K562 (cell line): ENCODE data around the gene PSMD1. TPM values are rescaled to one million over a fixed set of nuclear protein-coding genes. Genes with fewer than 3 reads are reported as not detected.

ENCODE experiments used
- CCAR2 ChIP-seq: fragments of 200-400 bp; formaldehyde crosslinking; IDR thresholded peaks from 2 replicates; pipeline ENCODE4 v1.6.1; 2017; ENCODE audit warnings: mild to moderate bottlenecking, low read depth, low read length
- CHD2 ChIP-seq: IDR thresholded peaks from 2 replicates; pipeline ENCODE4 v1.6.1; 2011; ENCODE audit warnings: low read depth, low read length
- ESRRA ChIP-seq: fragments of 450-650 bp; IDR thresholded peaks from 2 replicates; pipeline ENCODE4 v1.6.1; 2014; ENCODE audit warnings: low read depth, mild to moderate bottlenecking, moderate library complexity, borderline replicate concordance
- MIER1 ChIP-seq: fragments of 450-650 bp; IDR thresholded peaks from 2 replicates; pipeline ENCODE4 v1.6.1; 2016; ENCODE audit warnings: antibody characterized with exemption, mild to moderate bottlenecking, low read depth
- PHF20 ChIP-seq: fragments of 450-650 bp; IDR thresholded peaks from 2 replicates; pipeline ENCODE4 v1.6.1; 2018; ENCODE audit not compliant: partially characterized antibody
- SRF ChIP-seq, 2 experiments: fragments of 250-450, 450-650 bp in 1 of 2; sonication (Bioruptor Pico) in 1 of 2; sonication (generic) in 1 of 2; formaldehyde crosslinking; IDR thresholded peaks; 2 replicates each; pipeline versions ENCODE4 v1.5.0 to v1.5.1; 2020 to 2022; ENCODE audit warnings: mild to moderate bottlenecking in 1 of 2, missing genetic modification reagents in 1 of 2
- ZBTB7A ChIP-seq: IDR thresholded peaks from 2 replicates; pipeline ENCODE4 v1.6.1; 2011; ENCODE audit warnings: low read depth, mild to moderate bottlenecking, low read length, moderate library complexity, borderline replicate concordance; ENCODE audit not compliant: control insufficient read depth
- ZNF12 ChIP-seq: sonication (generic); formaldehyde crosslinking; IDR thresholded peaks from 2 replicates; pipeline ENCODE4 v1.4.0; 2020; ENCODE audit warnings: mild to moderate bottlenecking, missing genetic modification reagents
- ZSCAN32 ChIP-seq: fragments of 450-650 bp; formaldehyde crosslinking; IDR thresholded peaks from 2 replicates; pipeline ENCODE4 v1.4.0; 2020; ENCODE audit warnings: mild to moderate bottlenecking, moderate library complexity
- polyA plus RNA-seq, 8 experiments: library from polyadenylated mRNA; depleted of rRNA in 4 of 8; stranded (reverse) in 5 of 8; unstranded in 3 of 8; fragments of >200 nt; fragmentation: Nextera tagmentation in 2 of 8; fragmentation: Illumina TruSeq in 1 of 8; extraction: Ambion mirVana in 2 of 8; extraction: Trizol in 1 of 8; gene quantifications; 2 replicates each; pipeline versions ENCODE4 v1.2.1 to v1.2.3, GENCODE V29; 2011 to 2014; ENCODE audit warnings: inconsistent platforms in 1 of 8, missing spikeins in 1 of 8
- total RNA-seq, 7 experiments: library from RNA; depleted of rRNA in 6 of 7; stranded (reverse); fragments of >200 nt in 6 of 7; fragmentation: Illumina TruSeq in 2 of 7; extraction: Trizol in 2 of 7; gene quantifications; 2 replicates each; pipeline versions ENCODE4 v1.2.1 to v1.2.3, GENCODE V29; 2011 to 2021; ENCODE audit warnings: low replicate concordance in 1 of 7
- TF ChIP-seq, protein P1 (sequence below), 2 experiments: IDR thresholded peaks; 2 replicates each; pipeline ENCODE4 v1.6.1; 2012; ENCODE audit warnings: improper control_type of control experiment in 2 of 2, low read depth in 2 of 2, low read length in 2 of 2, borderline replicate concordance in 1 of 2
- TF ChIP-seq, protein P2 (sequence below): IDR thresholded peaks from 3 replicates; pipeline ENCODE4 v1.6.1; 2011; ENCODE audit warnings: borderline replicate concordance, mild to moderate bottlenecking; ENCODE audit not compliant: insufficient read length, insufficient read depth
- TF ChIP-seq, protein P3 (sequence below): sonication (generic); formaldehyde crosslinking; IDR thresholded peaks from 2 replicates; pipeline ENCODE4 v1.9.0; 2022; ENCODE audit warnings: mild to moderate bottlenecking, missing genetic modification reagents
- TF ChIP-seq, protein P4 (sequence below): fragments of 450-650 bp; IDR thresholded peaks from 2 replicates; pipeline ENCODE4 v1.6.1; 2018; ENCODE audit warnings: mild to moderate bottlenecking, low read depth; ENCODE audit not compliant: partially characterized antibody
- TF ChIP-seq, protein P5 (sequence below): fragments of 450-650 bp; IDR thresholded peaks from 2 replicates; pipeline ENCODE4 v1.6.1; 2016; ENCODE audit warnings: low read depth, mild to moderate bottlenecking, moderate library complexity
- TF ChIP-seq, protein P6 (sequence below), 2 experiments: fragments of 450-650 bp; conservative IDR thresholded peaks; 2 replicates each; pipeline ENCODE4 v1.6.1; 2017; ENCODE audit warnings: mild to moderate bottlenecking in 2 of 2, moderate library complexity in 2 of 2
- TF ChIP-seq, protein P7 (sequence below): fragments of 250-450 bp; sonication (Bioruptor Pico); IDR thresholded peaks from 2 replicates; pipeline ENCODE4 v1.5.0; 2021

PSMD1 gene
- total and polyA plus RNA-seq, 9 of the 15 experiments (the other 6 are each of a cell fraction or from before 2014, with no cell fraction given) = 100 to 257 (median 147) TPM

DNA sequence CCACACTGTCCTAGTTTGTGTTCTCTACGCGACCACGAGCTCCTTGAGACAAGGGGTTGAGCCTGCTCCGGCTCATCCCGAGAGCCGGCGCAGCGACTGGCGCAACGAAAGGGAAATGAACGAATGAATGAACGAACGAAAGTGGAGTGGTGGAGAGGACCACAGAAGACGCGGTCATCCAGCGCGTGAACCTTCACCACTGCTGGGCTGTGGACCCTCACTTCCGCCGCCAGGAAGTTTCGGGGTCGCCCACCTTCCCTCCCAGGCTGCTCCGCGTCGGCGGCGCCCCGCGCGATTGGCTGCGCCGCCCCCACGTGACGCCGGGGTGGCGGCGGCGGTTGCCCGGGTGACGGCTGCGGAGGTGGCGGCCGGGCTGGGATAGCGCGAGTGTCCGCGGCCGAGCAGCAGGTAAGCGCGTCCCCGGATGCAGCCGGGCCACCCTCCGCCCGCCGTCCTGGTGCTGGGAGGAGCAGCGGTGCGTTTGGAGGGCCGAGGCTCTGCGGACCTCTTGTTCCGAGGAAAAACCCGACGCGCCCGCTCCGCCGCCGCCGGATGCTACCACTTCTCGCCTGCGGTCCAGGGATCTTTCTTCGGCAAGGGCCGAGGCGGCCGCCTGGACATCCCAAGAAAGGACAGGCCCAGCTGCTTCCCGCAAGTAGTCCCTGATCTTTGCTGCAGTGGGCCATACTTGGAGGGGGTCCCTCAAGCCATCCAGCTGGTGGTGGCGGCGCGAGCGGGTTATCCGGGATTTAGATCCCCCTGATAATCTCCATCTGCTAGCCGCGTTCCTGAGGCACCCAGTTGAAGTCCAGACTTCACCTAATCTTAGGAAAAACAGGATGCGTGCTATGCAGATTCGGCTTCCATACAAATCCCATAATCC is 141.9 kb downstream of the PSMD1 start, which contains the start of gene ARMC9 (continued):
- TF ChIP-seq, protein P1, sequence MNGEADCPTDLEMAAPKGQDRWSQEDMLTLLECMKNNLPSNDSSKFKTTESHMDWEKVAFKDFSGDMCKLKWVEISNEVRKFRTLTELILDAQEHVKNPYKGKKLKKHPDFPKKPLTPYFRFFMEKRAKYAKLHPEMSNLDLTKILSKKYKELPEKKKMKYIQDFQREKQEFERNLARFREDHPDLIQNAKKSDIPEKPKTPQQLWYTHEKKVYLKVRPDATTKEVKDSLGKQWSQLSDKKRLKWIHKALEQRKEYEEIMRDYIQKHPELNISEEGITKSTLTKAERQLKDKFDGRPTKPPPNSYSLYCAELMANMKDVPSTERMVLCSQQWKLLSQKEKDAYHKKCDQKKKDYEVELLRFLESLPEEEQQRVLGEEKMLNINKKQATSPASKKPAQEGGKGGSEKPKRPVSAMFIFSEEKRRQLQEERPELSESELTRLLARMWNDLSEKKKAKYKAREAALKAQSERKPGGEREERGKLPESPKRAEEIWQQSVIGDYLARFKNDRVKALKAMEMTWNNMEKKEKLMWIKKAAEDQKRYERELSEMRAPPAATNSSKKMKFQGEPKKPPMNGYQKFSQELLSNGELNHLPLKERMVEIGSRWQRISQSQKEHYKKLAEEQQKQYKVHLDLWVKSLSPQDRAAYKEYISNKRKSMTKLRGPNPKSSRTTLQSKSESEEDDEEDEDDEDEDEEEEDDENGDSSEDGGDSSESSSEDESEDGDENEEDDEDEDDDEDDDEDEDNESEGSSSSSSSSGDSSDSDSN (IDR thresholded peaks at IDR 0.05; ENCODE audit: borderline replicate concordance in 1 of 2, low read depth in 2 of 2, low read length in 2 of 2) = no peak
- peak; percentile 73; the same call in 1 of the 2 replicates for TF ChIP-seq ZBTB7A
- TF ChIP-seq, protein P2, sequence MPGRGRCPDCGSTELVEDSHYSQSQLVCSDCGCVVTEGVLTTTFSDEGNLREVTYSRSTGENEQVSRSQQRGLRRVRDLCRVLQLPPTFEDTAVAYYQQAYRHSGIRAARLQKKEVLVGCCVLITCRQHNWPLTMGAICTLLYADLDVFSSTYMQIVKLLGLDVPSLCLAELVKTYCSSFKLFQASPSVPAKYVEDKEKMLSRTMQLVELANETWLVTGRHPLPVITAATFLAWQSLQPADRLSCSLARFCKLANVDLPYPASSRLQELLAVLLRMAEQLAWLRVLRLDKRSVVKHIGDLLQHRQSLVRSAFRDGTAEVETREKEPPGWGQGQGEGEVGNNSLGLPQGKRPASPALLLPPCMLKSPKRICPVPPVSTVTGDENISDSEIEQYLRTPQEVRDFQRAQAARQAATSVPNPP = no peak
- TF ChIP-seq SRF (CRISPR knock-in tag; IDR thresholded peaks at IDR 0.05) = no peak
- no peak for TF ChIP-seq CCAR2
- TF ChIP-seq, protein P3, sequence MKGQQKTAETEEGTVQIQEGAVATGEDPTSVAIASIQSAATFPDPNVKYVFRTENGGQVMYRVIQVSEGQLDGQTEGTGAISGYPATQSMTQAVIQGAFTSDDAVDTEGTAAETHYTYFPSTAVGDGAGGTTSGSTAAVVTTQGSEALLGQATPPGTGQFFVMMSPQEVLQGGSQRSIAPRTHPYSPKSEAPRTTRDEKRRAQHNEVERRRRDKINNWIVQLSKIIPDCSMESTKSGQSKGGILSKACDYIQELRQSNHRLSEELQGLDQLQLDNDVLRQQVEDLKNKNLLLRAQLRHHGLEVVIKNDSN (CRISPR knock-in tag) = peak; percentile 95
- no peak for TF ChIP-seq ZNF12 (CRISPR knock-in tag)
- TF ChIP-seq ESRRA = no peak
- TF ChIP-seq, protein P4, sequence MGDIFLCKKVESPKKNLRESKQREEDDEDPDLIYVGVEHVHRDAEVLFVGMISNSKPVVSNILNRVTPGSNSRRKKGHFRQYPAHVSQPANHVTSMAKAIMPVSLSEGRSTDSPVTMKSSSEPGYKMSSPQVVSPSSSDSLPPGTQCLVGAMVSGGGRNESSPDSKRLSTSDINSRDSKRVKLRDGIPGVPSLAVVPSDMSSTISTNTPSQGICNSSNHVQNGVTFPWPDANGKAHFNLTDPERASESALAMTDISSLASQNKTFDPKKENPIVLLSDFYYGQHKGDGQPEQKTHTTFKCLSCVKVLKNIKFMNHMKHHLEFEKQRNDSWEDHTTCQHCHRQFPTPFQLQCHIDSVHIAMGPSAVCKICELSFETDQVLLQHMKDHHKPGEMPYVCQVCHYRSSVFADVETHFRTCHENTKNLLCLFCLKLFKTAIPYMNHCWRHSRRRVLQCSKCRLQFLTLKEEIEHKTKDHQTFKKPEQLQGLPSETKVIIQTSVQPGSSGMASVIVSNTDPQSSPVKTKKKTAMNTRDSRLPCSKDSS = no peak
- TF ChIP-seq, protein P5, sequence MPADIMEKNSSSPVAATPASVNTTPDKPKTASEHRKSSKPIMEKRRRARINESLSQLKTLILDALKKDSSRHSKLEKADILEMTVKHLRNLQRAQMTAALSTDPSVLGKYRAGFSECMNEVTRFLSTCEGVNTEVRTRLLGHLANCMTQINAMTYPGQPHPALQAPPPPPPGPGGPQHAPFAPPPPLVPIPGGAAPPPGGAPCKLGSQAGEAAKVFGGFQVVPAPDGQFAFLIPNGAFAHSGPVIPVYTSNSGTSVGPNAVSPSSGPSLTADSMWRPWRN = no peak
- no peak for TF ChIP-seq ZSCAN32 (CRISPR knock-in tag)
- TF ChIP-seq CHD2 = 0 out of 2 replicates have a peak, but pooled peaks have one; percentile 14
- TF ChIP-seq, protein P6, sequence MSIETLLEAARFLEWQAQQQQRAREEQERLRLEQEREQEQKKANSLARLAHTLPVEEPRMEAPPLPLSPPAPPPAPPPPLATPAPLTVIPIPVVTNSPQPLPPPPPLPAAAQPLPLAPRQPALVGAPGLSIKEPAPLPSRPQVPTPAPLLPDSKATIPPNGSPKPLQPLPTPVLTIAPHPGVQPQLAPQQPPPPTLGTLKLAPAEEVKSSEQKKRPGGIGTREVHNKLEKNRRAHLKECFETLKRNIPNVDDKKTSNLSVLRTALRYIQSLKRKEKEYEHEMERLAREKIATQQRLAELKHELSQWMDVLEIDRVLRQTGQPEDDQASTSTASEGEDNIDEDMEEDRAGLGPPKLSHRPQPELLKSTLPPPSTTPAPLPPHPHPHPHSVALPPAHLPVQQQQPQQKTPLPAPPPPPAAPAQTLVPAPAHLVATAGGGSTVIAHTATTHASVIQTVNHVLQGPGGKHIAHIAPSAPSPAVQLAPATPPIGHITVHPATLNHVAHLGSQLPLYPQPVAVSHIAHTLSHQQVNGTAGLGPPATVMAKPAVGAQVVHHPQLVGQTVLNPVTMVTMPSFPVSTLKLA (conservative IDR thresholded peaks at IDR 0.05) = 0 out of 4 replicates have a peak, but pooled peaks of 1 of the 2 experiments have one; percentile 27
- TF ChIP-seq, protein P7, sequence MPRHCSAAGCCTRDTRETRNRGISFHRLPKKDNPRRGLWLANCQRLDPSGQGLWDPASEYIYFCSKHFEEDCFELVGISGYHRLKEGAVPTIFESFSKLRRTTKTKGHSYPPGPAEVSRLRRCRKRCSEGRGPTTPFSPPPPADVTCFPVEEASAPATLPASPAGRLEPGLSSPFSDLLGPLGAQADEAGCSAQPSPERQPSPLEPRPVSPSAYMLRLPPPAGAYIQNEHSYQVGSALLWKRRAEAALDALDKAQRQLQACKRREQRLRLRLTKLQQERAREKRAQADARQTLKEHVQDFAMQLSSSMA (CRISPR knock-in tag) = no peak
- TF ChIP-seq PHF20 = peak; percentile 59
- no peak for TF ChIP-seq MIER1
